Tibial nerve (tissue), 3 donors: ENCODE data around the gene ZDHHC7.

ENCODE experiments used
- CTCF ChIP-seq, 5 experiments: fragments of 200-600 bp in 3 of 5; fragments of 450-650 bp in 2 of 5; sonication (generic) in 3 of 5; IDR thresholded peaks; one replicate each; pipeline ENCODE4 v1.5.1; 2016 to 2019; ENCODE audit warnings: antibody characterized with exemption in 5 of 5, mild to moderate bottlenecking in 3 of 5, moderate library complexity in 2 of 5
- POLR2A ChIP-seq, 2 donors: fragments of 450-650 bp; IDR thresholded peaks; one replicate each; pipeline ENCODE4 v1.6.1; 2017; ENCODE audit warnings: antibody characterized with exemption in 2 of 2, mild to moderate bottlenecking in 2 of 2, moderate library complexity in 2 of 2

- TF ChIP-seq CTCF (IDR thresholded peaks at IDR 0.05) = no peak
- TF ChIP-seq POLR2A (IDR thresholded peaks at IDR 0.05) = no peak
Measured at GRCh38 chr16:84990782-84991181, 20.6 kb downstream of the ZDHHC7 start.
